Endodermal cell (in vitro differentiated cells): ENCODE measurements around the gene TRIM46. TPM values are rescaled to one million over a fixed set of nuclear protein-coding genes. Genes with fewer than 3 reads are reported as not detected.

Experiments
- DNase-seq: peaks from one replicate; pipeline ENCODE4 v3.0.0-alpha.2; 2017
- H3K27ac ChIP-seq: 2 replicates; pipeline ENCODE4 v1.5.1; 2013; ENCODE audit warnings: mild to moderate bottlenecking, low read depth, low read length, moderate library complexity
- H3K27me3 ChIP-seq: 2 replicates; pipeline ENCODE4 v1.6.1; 2013; ENCODE audit warnings: mild to moderate bottlenecking, low read length, moderate library complexity; ENCODE audit not compliant: insufficient read depth, control insufficient read depth, poor library complexity, severe bottlenecking
- H3K36me3 ChIP-seq: 2 replicates; pipeline ENCODE4 v1.7.0; 2013; ENCODE audit warnings: mild to moderate bottlenecking, low read length, moderate library complexity; ENCODE audit not compliant: control insufficient read depth, insufficient read depth
- H3K4me1 ChIP-seq: one replicate; pipeline ENCODE4 v1.7.0; 2013; ENCODE audit warnings: low read length; ENCODE audit not compliant: control insufficient read depth, insufficient read depth
- H3K4me3 ChIP-seq: 2 replicates; pipeline ENCODE4 v1.5.1; 2013; ENCODE audit warnings: mild to moderate bottlenecking, low read length, moderate library complexity
- H3K9ac ChIP-seq: 2 replicates; pipeline ENCODE4 v1.6.1; 2013; ENCODE audit warnings: mild to moderate bottlenecking, low read length, moderate library complexity; ENCODE audit not compliant: poor library complexity, severe bottlenecking; ENCODE audit errors: extremely low read depth
- H3K9me3 ChIP-seq: 2 replicates; pipeline ENCODE4 v1.6.1; 2013; ENCODE audit warnings: mild to moderate bottlenecking, low read length, moderate library complexity; ENCODE audit not compliant: control insufficient read depth
- H3K27ac Mint-ChIP-seq: 2 replicates; pipeline ENCODE4 v1.8.0; 2020; ENCODE audit warnings: mixed read lengths
- H3K27me3 Mint-ChIP-seq: 2 replicates; pipeline ENCODE4 v1.8.0; 2021; ENCODE audit warnings: mild to moderate bottlenecking, mixed read lengths; ENCODE audit not compliant: insufficient read depth
- H3K36me3 Mint-ChIP-seq: 2 replicates; pipeline ENCODE4 v1.8.0; 2020; ENCODE audit warnings: low read depth, mixed read lengths
- H3K4me1 Mint-ChIP-seq: 2 replicates; pipeline ENCODE4 v1.8.0; 2020; ENCODE audit warnings: mixed read lengths
- H3K4me3 Mint-ChIP-seq: 2 replicates; pipeline ENCODE4 v1.8.0; 2020; ENCODE audit warnings: mild to moderate bottlenecking, moderate library complexity, mixed read lengths
- H3K9me3 Mint-ChIP-seq: 2 replicates; pipeline ENCODE4 v1.8.0; 2020; ENCODE audit warnings: mild to moderate bottlenecking, mixed read lengths
- CTCF ChIP-seq: fragments of 200-600 bp; sonication (generic); conservative IDR thresholded peaks from 2 replicates; pipeline ENCODE4 v1.5.0; 2021; ENCODE audit warnings: antibody characterized with exemption, mild to moderate bottlenecking
- WGBS, 2 experiments: methylation state at CpG; one replicate each; pipeline versions ENCODE4 v1.1.5 to v1.1.7; 2013; ENCODE audit warnings: missing lambda C conversion rate in 2 of 2, mixed read lengths in 1 of 2; ENCODE audit not compliant: insufficient coverage in 1 of 2, insufficient read length in 1 of 2; 5-methylcytosine and 5-hydroxymethylcytosine counted together
- total RNA-seq, 2 donors: library from RNA; stranded (reverse); fragmentation: NEBNext Ultra II Directional in 1 of 2; extraction: Animal tissue kit (Norgen Biotek cat#: 25700) in 1 of 2; gene quantifications; 2 replicates in 1 of 2; 3 replicates in 1 of 2; pipeline ENCODE4 v1.2.1, GENCODE V29; 2021

The TRIM46 gene
- total RNA-seq, 2 donors from 2014 or later: 5.1 to 7.1 TPM

- peak; percentile 58 for DNase-seq
- Histone ChIP-seq H3K4me1 (peaks cover 17% of the 10 kb centered on the region), H3K9ac (no peak overlapping the region), H3K27ac (no peak overlapping the region), H3K4me3 (no peak overlapping the region), H3K9me3 (no peaks in the 10 kb centered on the region), H3K27me3 (peaks cover 76% of the 10 kb centered on the region), H3K36me3 (no peaks in the 10 kb centered on the region)
- H3K27me3 Mint-ChIP-seq: peaks cover 89% of the 10 kb centered on the region
- peaks cover 33% of the 10 kb centered on the region for H3K4me1 Mint-ChIP-seq
- H3K4me3 Mint-ChIP-seq: peak overlapping the region; percentile 50
- H3K27ac Mint-ChIP-seq: no peak overlapping the region
- no peak for TF ChIP-seq CTCF
- H3K9me3 Mint-ChIP-seq: no peaks in the 10 kb centered on the region
- H3K36me3 Mint-ChIP-seq: no peaks in the 10 kb centered on the region
- whole genome bisulfite sequencing, 2 experiments: 56 to 100% methylated on average over 3 to 11 of the region's 11 CpGs
Observed at GRCh38 chr1:155125511-155125945, 48.1 kb upstream of the TRIM46 start.

- no peak overlapping the region for H3K9ac ChIP-seq
- Mint-ChIP-seq H3K36me3 (no peaks in the 10 kb centered on the region), H3K9me3 (no peaks in the 10 kb centered on the region), H3K27ac (no peak overlapping the region), H3K4me1 (peaks cover 36% of the 10 kb centered on the region), H3K4me3 (peak overlapping the region; percentile 50), H3K27me3 (peaks cover 90% of the 10 kb centered on the region)
- H3K4me3 ChIP-seq: peak overlapping the region; percentile 78
- TF ChIP-seq CTCF: no peak
- WGBS, 2 experiments: 8 to 9% methylated on average over 18 to 53 of the region's 53 CpGs
- H3K27ac ChIP-seq: no peak overlapping the region
- H3K27me3 ChIP-seq: peaks cover 74% of the 10 kb centered on the region
- peak; percentile 70 for DNase-seq
- no peaks in the 10 kb centered on the region for H3K9me3 ChIP-seq
- no peaks in the 10 kb centered on the region for H3K36me3 ChIP-seq
- peaks cover 17% of the 10 kb centered on the region for H3K4me1 ChIP-seq
Observed at GRCh38 chr1:155125946-155126555, 47.6 kb upstream of the TRIM46 start.

- peaks cover 36% of the 10 kb centered on the region for H3K4me1 Mint-ChIP-seq
Observed at GRCh38 chr1:155126556-155127104, 47.0 kb upstream of the TRIM46 start.

More at GRCh38 chr1:155126556-155127104, 47.0 kb upstream of the TRIM46 start:
- Mint-ChIP-seq H3K27ac (no peak overlapping the region), H3K36me3 (peaks cover 1% of the 10 kb centered on the region), H3K4me3 (peak overlapping the region; percentile 50), H3K9me3 (no peaks in the 10 kb centered on the region), H3K27me3 (peaks cover 90% of the 10 kb centered on the region)
- 1 to 3% methylated on average over 19 to 32 of the region's 32 CpGs for WGBS, 2 experiments
- Histone ChIP-seq H3K9ac (peak overlapping the region; percentile 15), H3K27ac (no peak overlapping the region), H3K4me1 (peaks cover 17% of the 10 kb centered on the region), H3K27me3 (peaks cover 72% of the 10 kb centered on the region), H3K36me3 (no peaks in the 10 kb centered on the region), H3K4me3 (peak overlapping the region; percentile 78), H3K9me3 (no peaks in the 10 kb centered on the region)
- TF ChIP-seq CTCF: no peak
- peak; percentile 81 for DNase-seq
